Stomach smooth muscle (tissue), 2 donors: Measurements from ENCODE around the gene MTMR11.

Experiments
- H3K27ac ChIP-seq: one replicate; pipeline ENCODE4 v1.7.0; 2013; ENCODE audit warnings: mild to moderate bottlenecking, low read length, inconsistent platforms
- H3K27me3 ChIP-seq, 2 donors: one replicate each; pipeline ENCODE4 v1.7.0; 2013; ENCODE audit warnings: low read length in 2 of 2; ENCODE audit not compliant: insufficient read depth in 2 of 2, control insufficient read depth in 1 of 2
- H3K36me3 ChIP-seq, 2 donors: one replicate each; pipeline ENCODE4 v1.7.0; 2013; ENCODE audit warnings: low read length in 2 of 2; ENCODE audit not compliant: control insufficient read depth in 2 of 2, insufficient read depth in 2 of 2
- H3K4me1 ChIP-seq: one replicate; pipeline ENCODE4 v1.7.0; 2013; ENCODE audit warnings: low read length; ENCODE audit not compliant: control insufficient read depth, insufficient read depth
- H3K4me3 ChIP-seq, 2 donors: one replicate each; pipeline ENCODE4 v1.7.0; 2013; ENCODE audit warnings: low read length in 2 of 2
- H3K9ac ChIP-seq, 2 donors: one replicate each; pipeline ENCODE4 v1.7.0; 2013; ENCODE audit warnings: low read length in 2 of 2, mild to moderate bottlenecking in 1 of 2
- H3K9me3 ChIP-seq, 2 donors: one replicate each; pipeline ENCODE4 v1.7.0; 2013; ENCODE audit warnings: low read length in 2 of 2; ENCODE audit not compliant: control insufficient read depth in 2 of 2
- donor health status: healthy.
- donor health status: Pancreatic carcinoma.

The MTMR11 gene

DNA sequence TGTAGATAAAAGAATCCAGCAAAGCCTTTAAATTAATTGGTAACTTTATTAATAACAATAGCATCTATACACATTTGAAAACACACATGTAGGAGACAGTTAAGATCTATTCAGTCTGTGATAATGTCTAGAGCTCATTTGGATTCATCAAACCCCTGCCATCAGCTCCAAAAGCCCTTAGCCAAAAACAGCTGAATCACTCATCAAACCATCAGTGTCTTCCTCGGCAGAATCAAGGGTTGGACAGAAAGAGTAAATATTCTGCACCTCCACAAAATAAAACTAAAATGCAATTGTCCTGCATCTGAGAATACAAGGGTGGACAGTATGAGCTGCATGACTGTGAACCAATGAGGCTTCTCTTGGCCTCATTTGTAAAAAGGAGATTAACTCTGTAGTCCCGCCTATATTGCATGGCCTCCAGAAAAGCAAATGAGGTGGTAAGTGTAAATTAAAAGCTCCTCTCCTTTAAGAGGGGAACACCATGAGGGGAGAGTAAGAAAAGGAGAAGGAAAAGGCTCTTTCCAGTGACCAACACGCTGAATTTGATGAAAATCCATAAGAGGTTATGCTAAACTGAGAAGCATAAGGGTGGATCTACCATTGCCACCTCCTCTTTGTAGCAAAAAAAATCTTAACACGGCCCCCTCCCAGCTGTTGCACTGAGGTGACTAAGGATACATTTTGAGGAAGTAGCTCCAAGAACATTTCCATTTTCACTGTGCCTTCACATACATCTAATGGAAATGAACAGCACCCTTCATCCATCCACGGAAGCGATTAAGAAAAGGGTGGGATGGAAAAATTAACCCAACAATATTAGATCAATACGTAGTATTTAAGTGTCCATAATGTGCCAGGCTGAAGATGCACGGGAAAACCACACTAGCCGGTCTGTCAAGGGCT lies 52.0 kb downstream of the MTMR11 start:
- Histone ChIP-seq H3K27ac (peak overlapping the region; percentile 99), H3K4me3 (peak overlapping the region; percentile 71 to 89), H3K9me3 (no peaks in the 10 kb centered on the region), H3K27me3 (no peaks in the 10 kb centered on the region), H3K4me1 (peaks cover 12% of the 10 kb centered on the region), H3K9ac (peak overlapping the region; percentile 88 to 98), H3K36me3 (no peaks in the 10 kb centered on the region)

DNA sequence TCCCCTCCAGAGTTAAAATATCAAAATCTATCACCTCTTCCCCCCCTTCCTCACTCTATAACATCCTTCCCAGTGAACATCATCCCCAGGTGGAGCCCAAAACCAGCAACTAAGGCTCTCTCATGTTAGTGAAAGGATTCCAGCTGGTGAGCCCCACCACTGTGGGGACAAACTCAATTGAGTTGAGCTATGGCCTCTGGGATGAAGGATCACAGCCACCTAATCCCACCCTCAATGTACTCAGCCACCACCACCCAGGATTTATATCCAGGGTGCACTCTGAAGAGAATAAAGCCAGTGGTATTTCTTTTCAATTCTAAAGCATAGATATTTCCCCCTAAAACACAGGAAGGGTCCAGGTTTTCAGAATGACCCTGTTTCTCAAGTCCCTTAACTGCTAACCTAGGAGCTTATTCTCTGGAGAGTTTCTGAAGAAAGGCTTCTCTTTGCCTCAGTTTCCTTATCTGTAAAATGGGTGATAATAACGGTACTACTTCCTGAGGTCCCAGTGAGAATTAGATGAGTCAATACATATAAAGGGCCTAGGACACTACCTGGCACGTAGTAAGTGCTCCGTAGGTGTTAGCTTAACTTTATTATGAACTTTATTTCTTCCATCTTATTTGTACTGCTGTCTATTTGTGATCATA lies 53.0 kb downstream of the MTMR11 start:
- H3K27me3 ChIP-seq: no peaks in the 10 kb centered on the region
- H3K9ac ChIP-seq: no peak overlapping the region
- peaks cover 12% of the 10 kb centered on the region for H3K4me1 ChIP-seq
- no peak overlapping the region for H3K27ac ChIP-seq
- peak overlapping the region in 1 of 2 donors; percentile 23 for H3K4me3 ChIP-seq
- no peaks in the 10 kb centered on the region for H3K9me3 ChIP-seq
- no peaks in the 10 kb centered on the region for H3K36me3 ChIP-seq

DNA sequence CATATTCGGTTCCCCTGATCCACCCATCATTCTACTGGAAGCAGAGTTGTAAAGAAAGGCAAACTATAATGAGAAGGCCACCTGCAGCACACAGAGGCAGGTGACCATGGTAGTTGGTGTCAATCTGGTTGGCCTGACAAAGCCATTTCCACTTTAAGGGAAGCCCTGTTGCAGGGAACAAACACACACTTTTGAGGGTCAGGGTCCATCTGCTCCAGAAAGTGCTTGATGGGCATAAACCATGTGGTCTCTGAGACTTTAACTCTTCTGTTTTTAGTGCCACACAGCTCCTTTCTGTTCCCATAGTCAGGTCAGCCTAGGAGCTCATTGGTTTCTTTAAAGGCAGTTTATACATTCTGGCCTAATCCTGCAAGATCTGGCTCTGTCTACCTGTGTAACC lies 54.8 kb downstream of the MTMR11 start:
- no peaks in the 10 kb centered on the region for H3K36me3 ChIP-seq
- no peaks in the 10 kb centered on the region for H3K27me3 ChIP-seq
- H3K9ac ChIP-seq: no peak overlapping the region
- H3K27ac ChIP-seq: no peak overlapping the region
- peaks cover 9% of the 10 kb centered on the region for H3K4me1 ChIP-seq
- H3K9me3 ChIP-seq: no peaks in the 10 kb centered on the region
- no peak overlapping the region for H3K4me3 ChIP-seq

DNA sequence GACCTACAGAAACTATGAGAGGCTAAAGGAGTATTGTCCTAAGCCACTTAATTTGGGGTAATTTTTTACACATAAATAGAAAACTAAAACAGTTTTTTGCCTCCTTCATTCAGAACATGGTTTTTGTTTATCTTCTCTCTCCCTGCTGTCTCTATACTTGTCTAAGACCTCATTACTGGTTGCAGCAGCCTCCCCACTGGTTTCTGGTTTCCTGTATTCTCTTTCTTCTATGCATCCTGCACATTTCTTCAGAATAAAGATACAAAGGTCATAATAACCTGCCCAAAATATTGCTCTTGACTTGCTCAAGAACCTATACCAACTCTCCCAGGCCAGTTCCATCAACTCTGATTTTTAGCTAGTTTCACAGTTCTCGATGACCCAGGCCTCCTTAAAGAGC lies 57.1 kb downstream of the MTMR11 start:
- Histone ChIP-seq H3K36me3 (no peaks in the 10 kb centered on the region), H3K9me3 (no peaks in the 10 kb centered on the region), H3K27me3 (no peaks in the 10 kb centered on the region), H3K9ac (no peak overlapping the region), H3K4me3 (no peak overlapping the region), H3K4me1 (peaks cover 2% of the 10 kb centered on the region), H3K27ac (no peak overlapping the region)
